Activated T-helper 1 cell treated with anti-CD3 and anti-CD28 coated beads, Interleukin-12 subunit alpha, Interleukin-12 subunit beta, Interleukin-2, Interleukin-4 antibody, amounts not matched to agents 30 ng/mL and 10 ng/mL and 1 ng/mL, durations not matched to agents 14 hours and 24 hours and 36 hours (primary cell): ENCODE data around the gene ZHX3. TPM values are rescaled to one million over a fixed set of nuclear protein-coding genes. Genes with fewer than 3 reads are reported as not detected.

Experiments used
- DNase-seq: peaks from one replicate; pipeline ENCODE4 v3.0.0; 2021; ENCODE audit warnings: low spot score
- H3K27ac Mint-ChIP-seq: one replicate; pipeline ENCODE4 v1.8.0; 2021; ENCODE audit warnings: mild to moderate bottlenecking, mixed read lengths
- H3K27me3 Mint-ChIP-seq: one replicate; pipeline ENCODE4 v1.8.0; 2022; ENCODE audit warnings: mild to moderate bottlenecking, moderate library complexity, mixed read lengths; ENCODE audit not compliant: insufficient read depth
- H3K36me3 Mint-ChIP-seq: one replicate; pipeline ENCODE4 v1.8.0; 2021; ENCODE audit warnings: low read depth, mixed read lengths
- H3K4me1 Mint-ChIP-seq: one replicate; pipeline ENCODE4 v1.8.0; 2021; ENCODE audit warnings: low read depth, mixed read lengths
- H3K4me3 Mint-ChIP-seq: one replicate; pipeline ENCODE4 v1.8.0; 2021; ENCODE audit warnings: mild to moderate bottlenecking, moderate library complexity, mixed read lengths
- H3K9me3 Mint-ChIP-seq: one replicate; pipeline ENCODE4 v1.8.0; 2021; ENCODE audit warnings: mixed read lengths
- intact Hi-C: fragments of 100-400 bp; cut with micrococcal nuclease; formaldehyde crosslinking; loops from one replicate; pipeline ENCODE4 v1.15.1; 2024
- total RNA-seq: library from RNA; stranded (reverse); gene quantifications from 2 replicates; pipeline ENCODE4 v1.2.3, GENCODE V29; 2022

ZHX3 gene
- total RNA-seq, 1 donor from 2014 or later, result 9.5 TPM

- Mint-ChIP-seq H3K4me1 (no peaks in the 10 kb centered on the region), H3K27me3 (peaks cover 2% of the 10 kb centered on the region), H3K4me3 (no peak overlapping the region), H3K36me3 (no peaks in the 10 kb centered on the region), H3K9me3 (no peaks in the 10 kb centered on the region), H3K27ac (no peak overlapping the region)
- DNase-seq, result no peak
- intact Hi-C loops, result no loop called here
Measured at GRCh38 chr20:41268917-41269652, 48.4 kb downstream of the ZHX3 start.

- Mint-ChIP-seq H3K9me3 (no peaks in the 10 kb centered on the region), H3K4me1 (no peaks in the 10 kb centered on the region), H3K4me3 (no peak overlapping the region), H3K27ac (no peak overlapping the region), H3K27me3 (peaks cover 2% of the 10 kb centered on the region), H3K36me3 (no peaks in the 10 kb centered on the region)
- intact Hi-C loops, result no loop called here
- no peak for DNase-seq
Measured at GRCh38 chr20:41268402-41268801, 49.1 kb downstream of the ZHX3 start.

- intact Hi-C loops, result no loop called here
- Mint-ChIP-seq H3K4me3 (no peak overlapping the region), H3K27me3 (no peaks in the 10 kb centered on the region), H3K4me1 (no peaks in the 10 kb centered on the region), H3K9me3 (no peaks in the 10 kb centered on the region), H3K36me3 (no peaks in the 10 kb centered on the region), H3K27ac (no peak overlapping the region)
- no peak for DNase-seq
Measured at GRCh38 chr20:41265938-41266337, 51.6 kb downstream of the ZHX3 start.

GRCh38 chr20:41264819-41265218 is 52.7 kb downstream of the ZHX3 start:
- no peak for DNase-seq
- no peaks in the 10 kb centered on the region for H3K36me3 Mint-ChIP-seq
- H3K9me3 Mint-ChIP-seq, result no peaks in the 10 kb centered on the region
- no peaks in the 10 kb centered on the region for H3K27me3 Mint-ChIP-seq
- intact Hi-C loops, result no loop called here
- H3K27ac Mint-ChIP-seq, result no peak overlapping the region
- H3K4me1 Mint-ChIP-seq, result no peaks in the 10 kb centered on the region
- H3K4me3 Mint-ChIP-seq, result no peak overlapping the region

- intact Hi-C loops, result no loop called here
- Mint-ChIP-seq H3K4me3 (no peak overlapping the region), H3K36me3 (no peaks in the 10 kb centered on the region), H3K27ac (no peak overlapping the region), H3K4me1 (no peaks in the 10 kb centered on the region), H3K27me3 (no peaks in the 10 kb centered on the region), H3K9me3 (no peaks in the 10 kb centered on the region)
- DNase-seq, result no peak
Measured at GRCh38 chr20:41261790-41262717, 55.5 kb downstream of the ZHX3 start.

- H3K27ac Mint-ChIP-seq, result no peak overlapping the region
- no peaks in the 10 kb centered on the region for H3K4me1 Mint-ChIP-seq
- H3K36me3 Mint-ChIP-seq, result no peaks in the 10 kb centered on the region
- no peak for DNase-seq
- no peak overlapping the region for H3K4me3 Mint-ChIP-seq
- H3K27me3 Mint-ChIP-seq, result no peaks in the 10 kb centered on the region
- intact Hi-C loops, result no loop called here
- no peaks in the 10 kb centered on the region for H3K9me3 Mint-ChIP-seq
Measured at GRCh38 chr20:41261260-41261659, 56.3 kb downstream of the ZHX3 start.

GRCh38 chr20:41260734-41261220 is 56.8 kb downstream of the ZHX3 start:
- H3K9me3 Mint-ChIP-seq, result no peaks in the 10 kb centered on the region
- H3K27ac Mint-ChIP-seq, result no peak overlapping the region
- DNase-seq, result no peak
- intact Hi-C loops, result no loop called here
- no peak overlapping the region for H3K4me3 Mint-ChIP-seq
- no peaks in the 10 kb centered on the region for H3K36me3 Mint-ChIP-seq
- no peaks in the 10 kb centered on the region for H3K27me3 Mint-ChIP-seq
- no peaks in the 10 kb centered on the region for H3K4me1 Mint-ChIP-seq

GRCh38 chr20:41259309-41259708 is 58.2 kb downstream of the ZHX3 start:
- no peak overlapping the region for H3K27ac Mint-ChIP-seq
- intact Hi-C loops, result no loop called here
- H3K9me3 Mint-ChIP-seq, result no peaks in the 10 kb centered on the region
- no peak overlapping the region for H3K4me3 Mint-ChIP-seq
- DNase-seq, result no peak
- no peaks in the 10 kb centered on the region for H3K27me3 Mint-ChIP-seq
- H3K4me1 Mint-ChIP-seq, result no peaks in the 10 kb centered on the region
- H3K36me3 Mint-ChIP-seq, result no peaks in the 10 kb centered on the region

GRCh38 chr20:41258474-41258873 is 59.1 kb downstream of the ZHX3 start:
- no peak overlapping the region for H3K27ac Mint-ChIP-seq
- H3K4me1 Mint-ChIP-seq, result no peaks in the 10 kb centered on the region
- intact Hi-C loops, result no loop called here
- peaks cover 1% of the 10 kb centered on the region for H3K27me3 Mint-ChIP-seq
- no peaks in the 10 kb centered on the region for H3K36me3 Mint-ChIP-seq
- DNase-seq, result no peak
- no peaks in the 10 kb centered on the region for H3K9me3 Mint-ChIP-seq
- H3K4me3 Mint-ChIP-seq, result no peak overlapping the region

GRCh38 chr20:41256516-41256915 is 61.0 kb downstream of the ZHX3 start:
- Mint-ChIP-seq H3K4me1 (no peaks in the 10 kb centered on the region), H3K27ac (no peak overlapping the region), H3K36me3 (no peaks in the 10 kb centered on the region), H3K4me3 (no peak overlapping the region), H3K27me3 (peaks cover 1% of the 10 kb centered on the region), H3K9me3 (no peaks in the 10 kb centered on the region)
- no peak for DNase-seq
- intact Hi-C loops, result no loop called here

- intact Hi-C loops, result no loop called here
- DNase-seq, result no peak
- H3K27me3 Mint-ChIP-seq, result peaks cover 1% of the 10 kb centered on the region
- no peak overlapping the region for H3K27ac Mint-ChIP-seq
- H3K4me1 Mint-ChIP-seq, result no peaks in the 10 kb centered on the region
- H3K9me3 Mint-ChIP-seq, result no peaks in the 10 kb centered on the region
- no peaks in the 10 kb centered on the region for H3K36me3 Mint-ChIP-seq
- H3K4me3 Mint-ChIP-seq, result no peak overlapping the region
Measured at GRCh38 chr20:41255655-41256054, 61.9 kb downstream of the ZHX3 start.

- Mint-ChIP-seq H3K27ac (no peak overlapping the region), H3K4me3 (no peak overlapping the region), H3K27me3 (peaks cover 1% of the 10 kb centered on the region), H3K36me3 (no peaks in the 10 kb centered on the region), H3K9me3 (no peaks in the 10 kb centered on the region), H3K4me1 (no peaks in the 10 kb centered on the region)
- intact Hi-C loops, result no loop called here
- no peak for DNase-seq
Measured at GRCh38 chr20:41249411-41250281, 67.9 kb downstream of the ZHX3 start.
